HG02884 (cell line): ENCODE results near the gene TBCEL.
"Not testable (repeated sequence)": the region's sequence is repeated elsewhere in the genome, so short reads cannot be mapped to it uniquely, and the experiment has no call there.

Experiments used
- ATAC-seq: cut with Tn5 transposase; IDR thresholded peaks from one replicate; pipeline ENCODE4 v1.9.1; 2021; ENCODE audit warnings: mild to moderate bottlenecking, moderate library complexity; ENCODE audit not compliant: unreplicated experiment

The TBCEL gene

GRCh38 chr11:121023848-121024751 is at the start of gene TBCEL:
TBCEL (plus strand) TSS chr11:121024102; CDS start chr11:121045691, 21,589 bp downstream.
- ATAC-seq, result peak; percentile 91

GRCh38 chr11:120974466-120974865 is 49.4 kb upstream of the TBCEL start:
- ATAC-seq, result no peak

DNA sequence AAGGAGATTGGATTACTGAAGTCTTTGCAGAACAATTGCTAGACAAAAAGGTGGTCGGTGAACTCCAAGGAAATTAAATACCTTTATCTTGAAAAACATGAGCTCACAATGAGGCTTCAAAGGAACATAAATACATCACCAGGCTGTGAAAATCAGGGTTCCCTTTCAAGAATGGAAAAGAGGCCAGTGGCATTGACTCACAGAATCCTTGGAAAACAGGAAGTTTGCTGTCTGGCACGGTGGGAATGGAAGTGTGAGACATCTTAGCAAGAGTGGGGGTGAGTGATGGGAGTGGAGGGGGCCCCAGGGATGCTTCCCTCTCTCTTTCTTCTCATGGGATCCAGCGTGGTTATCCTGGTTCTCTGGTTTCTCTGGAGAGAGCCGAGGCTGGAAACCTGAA is 48.9 kb upstream of the TBCEL start:
- no peak for ATAC-seq

DNA sequence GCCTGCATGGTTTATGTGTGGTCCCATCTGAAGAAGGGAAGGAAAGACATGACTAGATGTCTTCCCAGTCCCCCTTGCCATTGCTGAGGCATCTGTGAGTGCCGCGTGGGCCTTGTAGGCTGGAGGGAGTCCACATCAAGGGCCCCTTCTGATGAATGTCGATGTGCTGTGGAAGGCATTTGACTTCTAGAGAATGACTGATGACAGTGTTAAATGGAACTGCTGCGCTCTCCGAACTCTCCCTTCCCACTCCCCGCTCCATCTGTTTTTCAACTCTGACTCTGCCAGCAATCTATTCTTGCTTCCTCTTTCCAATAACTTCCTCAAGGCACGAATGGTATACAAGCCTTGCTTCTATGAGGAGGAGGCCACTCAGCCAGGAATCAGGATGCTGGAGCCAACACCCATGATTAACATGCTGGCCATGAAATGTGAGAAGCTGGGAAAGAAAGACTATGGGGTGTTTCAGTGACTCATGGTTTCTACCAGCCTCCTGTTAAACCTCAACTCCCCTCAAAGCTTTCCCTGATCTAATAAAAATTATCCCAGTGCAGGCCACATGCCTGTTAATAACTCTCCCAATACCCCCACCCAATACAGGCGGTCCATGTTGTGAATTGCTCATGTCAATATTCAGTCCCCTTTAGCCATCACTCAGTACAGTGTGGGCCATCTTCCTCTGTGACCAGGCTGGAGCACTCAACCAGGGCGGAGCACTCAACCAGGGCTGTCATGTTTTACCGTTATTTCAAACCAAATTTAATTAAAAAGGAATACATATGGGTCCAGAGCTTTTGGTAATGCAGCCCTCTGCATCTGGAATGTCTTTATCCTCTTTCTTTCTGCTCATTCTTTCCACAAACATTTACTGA is 46.4 kb upstream of the TBCEL start:
- no peak for ATAC-seq

DNA sequence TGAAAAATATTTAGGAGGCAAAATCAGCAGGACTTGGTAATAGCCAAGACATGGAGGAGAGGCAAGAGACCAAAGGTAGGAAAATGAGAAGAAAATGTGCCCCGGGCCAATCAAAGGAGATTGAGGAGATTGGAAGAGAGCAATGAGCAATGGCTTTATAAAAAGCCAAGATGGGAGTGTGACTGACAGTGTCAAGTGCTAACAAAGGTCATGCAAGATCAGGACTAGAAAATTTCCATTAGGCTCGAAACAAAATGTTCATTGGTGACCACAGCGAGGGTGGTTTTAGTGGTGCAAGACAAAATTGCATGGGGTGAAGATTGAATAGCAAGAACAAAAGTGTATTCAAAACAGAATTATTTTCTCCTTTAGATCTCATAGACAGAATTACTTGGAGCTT is 45.2 kb upstream of the TBCEL start:
- no peak for ATAC-seq

- ATAC-seq, result peak; percentile 57
Measured at GRCh38 chr11:120985718-120986569, 38.0 kb upstream of the TBCEL start.

DNA sequence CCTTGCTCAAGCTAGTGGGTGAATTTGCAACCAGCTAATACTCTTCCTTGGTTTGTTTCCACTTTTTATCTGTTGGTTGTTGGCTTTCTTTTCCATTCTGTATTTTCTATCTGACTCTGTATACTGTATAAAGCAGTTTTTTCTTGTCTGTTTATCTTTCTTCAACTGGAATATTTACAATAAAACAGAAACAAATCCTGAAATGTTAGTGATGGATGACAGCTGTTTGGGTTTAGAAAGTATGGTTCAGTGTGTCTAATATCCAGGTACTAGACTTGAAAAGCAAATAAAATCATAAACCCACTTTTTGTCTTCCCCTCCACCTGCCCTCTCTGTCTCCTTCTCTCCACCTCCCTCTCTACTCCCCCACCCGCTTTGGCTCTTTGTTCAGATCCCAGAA is 35.3 kb upstream of the TBCEL start:
- ATAC-seq, result no peak

GRCh38 chr11:120991830-120992686 is 31.8 kb upstream of the TBCEL start:
- no peak for ATAC-seq

DNA sequence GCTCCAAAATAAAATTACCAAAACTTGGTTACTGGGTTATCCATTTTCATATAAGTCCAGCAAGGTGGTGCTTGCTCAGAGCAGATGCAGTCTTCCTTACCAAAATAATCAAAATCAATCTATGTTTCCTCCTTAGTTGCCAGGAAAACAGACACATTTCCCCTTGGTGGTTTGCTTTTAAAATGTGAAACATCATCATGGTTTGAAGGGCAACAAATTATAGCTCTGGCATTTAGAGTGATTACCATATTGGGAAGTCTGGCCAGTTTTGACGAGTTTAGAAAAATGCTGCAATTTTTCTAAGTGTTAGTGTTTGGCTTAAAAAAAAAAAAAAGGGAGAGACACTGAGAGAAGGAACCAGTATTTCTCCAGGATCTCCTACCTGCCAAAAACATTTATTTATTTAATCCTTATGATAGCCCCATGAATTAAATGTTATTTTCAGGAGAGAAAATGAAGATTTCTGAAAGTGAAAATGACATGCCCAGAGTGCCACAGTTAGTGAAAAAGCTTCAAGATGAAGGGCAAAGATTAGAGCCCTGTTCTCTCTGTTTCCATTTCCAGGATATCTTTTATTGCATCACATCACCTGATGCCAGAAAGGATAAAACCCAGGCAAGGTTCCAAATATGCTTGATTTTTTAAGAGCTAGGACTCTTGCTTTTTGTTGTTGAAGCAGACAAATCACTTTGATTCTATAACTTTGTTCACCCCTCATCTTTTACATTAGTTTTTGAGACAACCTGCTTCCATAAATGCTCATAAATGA is 29.6 kb upstream of the TBCEL start:
- no peak for ATAC-seq

DNA sequence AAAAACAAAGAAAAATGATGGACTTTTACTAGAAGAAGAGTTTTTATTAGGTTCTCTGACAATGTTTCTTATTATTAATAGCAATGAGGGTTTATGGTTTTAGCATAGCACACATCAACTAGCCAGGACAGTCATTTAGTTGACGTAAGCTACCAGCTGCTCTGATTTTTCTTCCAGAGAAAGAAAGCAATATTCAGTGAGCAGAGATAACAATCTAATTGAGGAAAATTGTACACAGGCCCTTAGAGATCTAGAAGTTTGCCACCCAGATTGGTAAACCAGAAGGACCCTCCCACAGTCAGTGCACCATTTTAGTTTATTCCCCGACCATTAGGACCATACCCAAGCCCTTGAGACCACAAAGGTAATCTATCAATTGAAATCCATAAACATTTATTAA is 28.7 kb upstream of the TBCEL start:
- ATAC-seq, result no peak

DNA sequence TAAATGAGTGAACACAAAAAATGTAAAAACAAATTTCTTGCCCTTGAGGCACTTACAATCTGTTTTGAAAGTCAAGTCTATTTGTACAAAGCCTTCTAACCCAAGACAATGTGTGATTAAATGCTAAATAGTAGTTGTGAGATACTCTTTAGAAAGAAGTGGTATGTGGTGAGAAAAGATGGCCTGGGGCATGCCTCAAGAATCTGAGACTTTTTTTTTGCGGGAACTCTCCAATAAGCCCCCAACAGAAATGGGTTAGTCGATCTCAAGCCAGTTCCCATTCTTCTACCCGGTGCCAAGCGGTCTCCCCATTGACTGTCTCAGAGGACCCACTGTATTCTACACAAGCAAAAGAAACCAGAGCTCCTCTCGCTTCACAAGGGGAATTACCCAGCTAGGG is 26.9 kb upstream of the TBCEL start:
- no peak for ATAC-seq

DNA sequence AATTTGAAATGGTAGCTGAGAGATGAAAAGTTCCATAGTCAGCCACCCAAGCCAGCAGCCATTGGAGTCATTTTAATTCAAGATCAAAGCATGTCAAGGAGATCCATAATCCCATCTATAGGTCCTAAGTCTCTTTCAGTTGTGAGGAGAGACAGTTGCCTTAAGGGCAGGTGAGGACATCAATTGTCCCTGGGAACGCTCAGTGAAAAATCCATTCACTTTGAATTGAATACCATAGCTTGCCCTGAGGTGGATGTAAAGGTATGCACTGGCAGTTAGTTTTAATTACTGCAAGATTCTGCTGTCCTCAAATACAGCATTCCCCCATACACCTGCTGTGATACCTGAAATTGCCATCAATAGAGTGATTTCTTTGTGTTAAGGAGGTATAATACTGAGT is 25.3 kb upstream of the TBCEL start:
- ATAC-seq, result no peak

DNA sequence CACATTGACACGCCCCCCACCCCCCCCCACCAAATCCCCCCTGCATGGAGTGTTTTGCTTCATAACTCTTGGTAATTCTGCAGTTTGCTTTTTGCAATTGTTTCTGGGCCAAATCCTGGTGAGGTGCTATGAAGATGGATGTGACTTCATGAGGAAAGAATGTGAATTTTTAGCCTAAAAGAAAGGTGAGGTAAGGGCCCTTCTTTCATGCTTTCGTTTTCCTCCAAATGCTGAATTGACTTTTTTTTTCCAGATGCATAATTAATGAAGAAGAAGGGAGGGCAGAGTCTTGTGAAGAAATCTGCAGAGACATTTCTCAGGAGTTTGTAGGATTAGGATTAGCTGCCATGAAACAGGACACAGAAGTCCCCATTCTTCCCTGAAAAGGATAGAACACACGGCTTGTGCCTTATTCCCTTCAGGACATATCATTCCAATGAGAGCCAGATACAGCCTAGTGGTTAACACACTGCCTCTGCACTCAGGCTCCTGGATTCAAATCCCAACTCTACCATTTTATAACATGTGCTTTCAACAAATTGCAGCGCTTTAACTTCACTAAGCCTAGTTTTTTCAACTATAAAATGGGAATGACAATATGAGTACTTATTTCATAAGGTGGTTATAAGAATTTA is 19.6 kb upstream of the TBCEL start:
- ATAC-seq, result no peak

- ATAC-seq, result no peak
Measured at GRCh38 chr11:121006922-121007321, 17.0 kb upstream of the TBCEL start.

DNA sequence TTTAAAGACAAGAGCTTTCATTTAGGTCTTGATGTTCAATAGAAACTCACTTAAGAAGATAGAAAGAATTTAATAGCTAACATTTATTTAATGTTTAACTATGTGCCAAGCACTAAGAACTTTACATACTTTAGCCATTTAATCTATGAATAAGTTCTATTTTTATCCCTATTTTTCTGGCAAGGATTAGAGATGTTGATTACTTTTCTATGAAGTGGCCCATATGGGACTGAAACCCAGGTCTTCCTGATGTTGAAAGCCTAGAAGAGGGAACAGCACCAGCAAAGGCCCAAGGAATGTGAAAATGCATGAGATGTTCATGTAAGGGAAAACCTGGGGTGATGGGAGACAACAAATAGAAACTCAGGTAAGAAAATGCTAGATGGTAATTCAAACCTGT is 15.4 kb upstream of the TBCEL start:
- ATAC-seq, result no peak

- no peak for ATAC-seq
Measured at GRCh38 chr11:121012091-121012490, 11.8 kb upstream of the TBCEL start.

DNA sequence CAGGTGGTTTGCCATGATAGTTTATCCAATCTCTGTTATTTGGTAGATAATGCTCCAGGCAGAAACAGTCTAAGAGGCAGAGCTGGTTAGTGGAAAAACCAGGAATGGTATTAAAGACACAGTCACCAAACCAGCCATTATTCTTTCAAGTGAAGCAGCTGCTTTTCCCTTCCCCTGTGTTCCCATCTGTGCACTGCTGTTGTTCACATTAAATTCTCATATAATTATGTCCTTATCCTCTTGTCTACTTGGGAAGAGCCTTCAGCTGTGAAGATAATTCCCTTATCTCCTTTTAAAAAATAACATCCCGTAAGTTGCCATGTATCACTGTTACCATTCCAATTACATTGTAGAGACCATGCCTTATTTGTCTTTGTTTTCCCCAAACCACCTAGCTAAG is 5.2 kb upstream of the TBCEL start:
- ATAC-seq, result no peak

GRCh38 chr11:121021718-121022117 is 2.2 kb upstream of the TBCEL start:
- ATAC-seq, result not testable (repeated sequence)

DNA sequence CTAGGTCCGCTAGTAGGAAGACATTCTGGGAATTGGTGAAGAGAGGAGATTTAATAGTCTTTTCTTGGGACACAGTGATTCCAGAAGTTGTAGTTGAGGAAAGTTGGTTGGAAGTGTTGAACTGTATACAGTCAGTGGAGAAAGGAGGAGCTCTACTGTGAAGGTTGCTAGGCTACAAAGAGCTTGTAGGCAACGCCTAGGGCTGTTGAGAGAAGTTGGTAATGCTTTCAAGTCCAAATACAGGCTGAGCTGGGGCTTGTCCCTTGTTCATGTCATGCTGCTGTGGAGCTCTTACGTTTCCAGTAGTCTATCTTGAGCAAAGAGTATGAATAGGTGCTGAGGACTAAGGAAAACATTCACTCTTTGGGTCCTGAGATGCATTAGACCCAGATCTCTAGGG is 1.1 kb downstream of the TBCEL start:
- ATAC-seq, result no peak
